Heart left ventricle (tissue), 13 donors: ENCODE results near the gene STEAP1B.
"Not testable (repeated sequence)": the region's sequence is repeated elsewhere in the genome, so short reads cannot be mapped to it uniquely, and the experiment has no call there.

Experiments
- POLR2A ChIP-seq, 2 donors: fragments of 450-650 bp; IDR thresholded peaks; one replicate each; pipeline ENCODE4 v1.6.1; 2017; ENCODE audit warnings: antibody characterized with exemption in 2 of 2, mild to moderate bottlenecking in 2 of 2, moderate library complexity in 2 of 2
- TF ChIP-seq, protein P1 (sequence below), 12 donors: fragments of 200-600 bp; sonication (generic) in 4 of 12; IDR thresholded peaks; one replicate each; pipeline versions ENCODE4 v1.5.0 to v1.8.0; 2018 to 2022; ENCODE audit warnings: antibody characterized with exemption in 12 of 12, mild to moderate bottlenecking in 5 of 12
- donor health status: ischemic (EF 13 %, LVEDD 7.1; RV severe dilation, severe dysfunction).
- donor health status: DM: no; HTN: yes; CAD: no.
- donor health status: DM: no; HTN: no; CAD: no.
- donor health status: ischemic (EF 25% LVEDD 6.9; RV normal size, moderate dysfunction).
- donor health status: ischemic (EF 25% LVEDD 5.7; RV mildly dilated, moderate dysfunction).
- donor health status: ischemic (EF 35%, LVEDD 5.7; RV mildly dilated, moderate dysfunction).
- donor health status: nonischemic (EF 11% LVEDD 7.7; RV severe dilation, severe dysfunction).
- donor health status: DM: yes; HTN: yes; CAD: no.
- donor health status: PGD.
- donor health status: ischemic (EF 29% LVEDD 5.4; RV normal size, mild dysfunction).
- donor health status: nonischemic (EF 23%, LVEDD 6.1; RV moderate dilation, normal function).

DNA sequence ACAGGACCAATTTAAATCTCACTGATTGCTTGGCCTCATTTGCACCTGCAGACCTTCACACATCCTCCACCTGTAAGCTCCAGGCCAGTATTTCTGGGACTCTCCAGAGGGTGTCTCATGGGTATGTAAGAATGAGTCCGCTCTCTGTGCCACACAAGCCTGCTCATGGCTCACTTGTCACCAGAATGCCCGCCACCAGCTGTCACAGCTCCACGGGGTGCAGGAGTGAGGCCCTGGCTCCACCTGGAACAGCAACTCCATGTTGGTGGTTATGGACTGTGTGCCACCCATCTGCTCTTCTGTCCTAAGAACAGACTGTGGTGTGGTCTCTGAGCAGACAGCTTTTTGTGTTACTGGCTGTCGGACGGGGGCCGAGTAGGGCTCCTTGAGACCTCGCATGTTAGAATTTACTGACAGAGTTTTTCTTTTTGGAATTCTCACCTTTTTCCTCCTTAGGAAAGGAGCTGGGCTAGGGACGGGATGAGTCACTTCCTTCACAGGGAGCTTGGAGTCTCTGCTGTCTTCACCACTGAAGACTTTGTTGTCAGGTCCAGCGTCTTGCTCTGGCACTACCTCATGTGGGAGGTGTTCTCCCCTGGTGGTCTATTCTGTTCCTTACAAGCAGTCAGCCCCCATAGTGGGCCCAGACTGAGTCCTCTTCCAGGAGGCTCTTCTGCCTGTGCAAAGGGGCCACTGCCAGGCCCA is 6.5 kb upstream of the STEAP1B start:
- TF ChIP-seq, protein P1, sequence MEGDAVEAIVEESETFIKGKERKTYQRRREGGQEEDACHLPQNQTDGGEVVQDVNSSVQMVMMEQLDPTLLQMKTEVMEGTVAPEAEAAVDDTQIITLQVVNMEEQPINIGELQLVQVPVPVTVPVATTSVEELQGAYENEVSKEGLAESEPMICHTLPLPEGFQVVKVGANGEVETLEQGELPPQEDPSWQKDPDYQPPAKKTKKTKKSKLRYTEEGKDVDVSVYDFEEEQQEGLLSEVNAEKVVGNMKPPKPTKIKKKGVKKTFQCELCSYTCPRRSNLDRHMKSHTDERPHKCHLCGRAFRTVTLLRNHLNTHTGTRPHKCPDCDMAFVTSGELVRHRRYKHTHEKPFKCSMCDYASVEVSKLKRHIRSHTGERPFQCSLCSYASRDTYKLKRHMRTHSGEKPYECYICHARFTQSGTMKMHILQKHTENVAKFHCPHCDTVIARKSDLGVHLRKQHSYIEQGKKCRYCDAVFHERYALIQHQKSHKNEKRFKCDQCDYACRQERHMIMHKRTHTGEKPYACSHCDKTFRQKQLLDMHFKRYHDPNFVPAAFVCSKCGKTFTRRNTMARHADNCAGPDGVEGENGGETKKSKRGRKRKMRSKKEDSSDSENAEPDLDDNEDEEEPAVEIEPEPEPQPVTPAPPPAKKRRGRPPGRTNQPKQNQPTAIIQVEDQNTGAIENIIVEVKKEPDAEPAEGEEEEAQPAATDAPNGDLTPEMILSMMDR (IDR thresholded peaks at IDR 0.05) = not testable (repeated sequence)
- TF ChIP-seq POLR2A (IDR thresholded peaks at IDR 0.05) = not testable (repeated sequence)
